ENCODE data around the gene OR5B21. TPM values are rescaled to one million over a fixed set of nuclear protein-coding genes. Genes with fewer than 3 reads are reported as not detected.

Gene OR5B21
- total and polyA plus RNA-seq, 2 donors (not counting 1 experiment from before 2014, with no cell fraction given): not detected

- Histone ChIP-seq H3K4me1 (ENCODE audit: control insufficient read depth, extremely low read depth, insufficient read depth, low read length) (no peaks in the 10 kb centered on the region), H3K9me3 (ENCODE audit: control insufficient read depth, insufficient read depth, low read depth, low read length) (no peaks in the 10 kb centered on the region), H3K4me3 (replicated peaks in 1 of 4; ENCODE audit: control extremely low read depth in 1 of 4, insufficient read depth in 1 of 4, low read depth in 3 of 4, low read length in 4 of 4) (no peak overlapping the region), H4K20me1 (ENCODE audit: control insufficient read depth, extremely low read depth, insufficient read depth, low read length) (no peaks in the 10 kb centered on the region), H3K36me3 (ENCODE audit: control insufficient read depth, insufficient read depth, low read length) (no peaks in the 10 kb centered on the region), H3K79me2 (ENCODE audit: control insufficient read depth, insufficient read depth, low read length) (no peaks in the 10 kb centered on the region), H3K4me2 (ENCODE audit: extremely low read depth, insufficient read depth, low read length) (no peak overlapping the region), H3K9ac (ENCODE audit: insufficient read depth, low read length) (no peak overlapping the region), H3K27me3 (ENCODE audit: control insufficient read depth, insufficient read depth, low read length) (no peaks in the 10 kb centered on the region), H3K27ac (ENCODE audit: insufficient read depth, low read length) (no peak overlapping the region), H2AFZ (ENCODE audit: low read length) (no peak overlapping the region)
- no peak for DNase-seq (ENCODE audit: low read depth in 2 of 2)
- TF ChIP-seq CTCF (conservative IDR thresholded peaks at IDR 0.05 in 1 of 2, IDR thresholded peaks at IDR 0.05 in 1 of 2; ENCODE audit: low read depth in 1 of 2, low read length in 2 of 2): no peak
- no peak for TF ChIP-seq EZH2 (IDR thresholded peaks at IDR 0.05; ENCODE audit: low read length, missing control alignments)
Measured at GRCh38 chr11:58531865-58532341, 24.0 kb upstream of the OR5B21 start.

- no peak overlapping the region for H3K27ac ChIP-seq (ENCODE audit: insufficient read depth, low read length)
- no peak overlapping the region for H3K4me3 ChIP-seq (replicated peaks in 1 of 4; ENCODE audit: control extremely low read depth in 1 of 4, insufficient read depth in 1 of 4, low read depth in 3 of 4, low read length in 4 of 4)
- H2AFZ ChIP-seq (ENCODE audit: low read length): no peak overlapping the region
- H3K27me3 ChIP-seq (ENCODE audit: control insufficient read depth, insufficient read depth, low read length): no peaks in the 10 kb centered on the region
- no peaks in the 10 kb centered on the region for H3K9me3 ChIP-seq (ENCODE audit: control insufficient read depth, insufficient read depth, low read depth, low read length)
- H4K20me1 ChIP-seq (ENCODE audit: control insufficient read depth, extremely low read depth, insufficient read depth, low read length): no peaks in the 10 kb centered on the region
- H3K4me1 ChIP-seq (ENCODE audit: control insufficient read depth, extremely low read depth, insufficient read depth, low read length): no peaks in the 10 kb centered on the region
- no peak overlapping the region for H3K9ac ChIP-seq (ENCODE audit: insufficient read depth, low read length)
- no peak overlapping the region for H3K4me2 ChIP-seq (ENCODE audit: extremely low read depth, insufficient read depth, low read length)
- TF ChIP-seq CTCF (conservative IDR thresholded peaks at IDR 0.05 in 1 of 2, IDR thresholded peaks at IDR 0.05 in 1 of 2; ENCODE audit: low read depth in 1 of 2, low read length in 2 of 2) (no peak), EZH2 (IDR thresholded peaks at IDR 0.05; ENCODE audit: low read length, missing control alignments) (no peak)
- H3K36me3 ChIP-seq (ENCODE audit: control insufficient read depth, insufficient read depth, low read length): no peaks in the 10 kb centered on the region
- no peaks in the 10 kb centered on the region for H3K79me2 ChIP-seq (ENCODE audit: control insufficient read depth, insufficient read depth, low read length)
- no peak for DNase-seq (ENCODE audit: low read depth in 2 of 2)
Measured at GRCh38 chr11:58530236-58530635, 22.3 kb upstream of the OR5B21 start.

- Histone ChIP-seq H3K79me2 (ENCODE audit: control insufficient read depth, insufficient read depth, low read length) (no peaks in the 10 kb centered on the region), H3K4me3 (replicated peaks in 1 of 4; ENCODE audit: control extremely low read depth in 1 of 4, insufficient read depth in 1 of 4, low read depth in 3 of 4, low read length in 4 of 4) (no peak overlapping the region), H3K9me3 (ENCODE audit: control insufficient read depth, insufficient read depth, low read depth, low read length) (no peaks in the 10 kb centered on the region), H3K4me1 (ENCODE audit: control insufficient read depth, extremely low read depth, insufficient read depth, low read length) (no peaks in the 10 kb centered on the region), H3K27me3 (ENCODE audit: control insufficient read depth, insufficient read depth, low read length) (no peaks in the 10 kb centered on the region), H3K9ac (ENCODE audit: insufficient read depth, low read length) (no peak overlapping the region), H2AFZ (ENCODE audit: low read length) (no peak overlapping the region), H3K4me2 (ENCODE audit: extremely low read depth, insufficient read depth, low read length) (no peak overlapping the region), H3K36me3 (ENCODE audit: control insufficient read depth, insufficient read depth, low read length) (no peaks in the 10 kb centered on the region), H3K27ac (ENCODE audit: insufficient read depth, low read length) (no peak overlapping the region), H4K20me1 (ENCODE audit: control insufficient read depth, extremely low read depth, insufficient read depth, low read length) (no peaks in the 10 kb centered on the region)
- no peak for DNase-seq (ENCODE audit: low read depth in 2 of 2)
- TF ChIP-seq EZH2 (IDR thresholded peaks at IDR 0.05; ENCODE audit: low read length, missing control alignments) (no peak), CTCF (conservative IDR thresholded peaks at IDR 0.05 in 1 of 2, IDR thresholded peaks at IDR 0.05 in 1 of 2; ENCODE audit: low read depth in 1 of 2, low read length in 2 of 2) (no peak)
Measured at GRCh38 chr11:58527429-58527828, 19.5 kb upstream of the OR5B21 start.

Data from fibroblast of lung (primary cell).